ENCODE data around the gene ABCC4.

Gene ABCC4

GRCh38 chr13:95209109-95209508, 92.1 kb downstream of the ABCC4 start:
- Histone ChIP-seq H3K79me2 (ENCODE audit: low read length) (no peaks in the 10 kb centered on the region), H3K4me2 (ENCODE audit: low read length) (no peak overlapping the region), H3K4me1 (ENCODE audit: low read length) (peaks cover 10% of the 10 kb centered on the region), H2AFZ (ENCODE audit: low read depth, low read length) (no peak overlapping the region), H3K36me3 (replicated peaks; ENCODE audit: low read depth, low read length) (peaks cover 3% of the 10 kb centered on the region), H3K9me3 (ENCODE audit: insufficient read depth, low read length) (no peaks in the 10 kb centered on the region), H3K4me3 (ENCODE audit: low read length) (no peak overlapping the region), H3K27me3 (ENCODE audit: low read depth, low read length) (no peaks in the 10 kb centered on the region), H4K20me1 (ENCODE audit: insufficient read depth, low read length) (no peaks in the 10 kb centered on the region), H3K27ac (ENCODE audit: low read length) (no peak overlapping the region), H3K9ac (ENCODE audit: low read length) (no peak overlapping the region)
- TF ChIP-seq EZH2phosphoT487 (IDR thresholded peaks at IDR 0.05; ENCODE audit: low read depth) (no peak), CTCF (IDR thresholded peaks at IDR 0.05; ENCODE audit: low read depth, low read length) (no peak)

GRCh38 chr13:95207769-95208366, 93.4 kb downstream of the ABCC4 start:
- Histone ChIP-seq H3K4me1 (ENCODE audit: low read length) (peaks cover 10% of the 10 kb centered on the region), H3K9me3 (ENCODE audit: insufficient read depth, low read length) (no peaks in the 10 kb centered on the region), H4K20me1 (ENCODE audit: insufficient read depth, low read length) (no peaks in the 10 kb centered on the region), H3K9ac (ENCODE audit: low read length) (peak overlapping the region; percentile 8; the same call in 1 of the 2 replicates), H3K27ac (ENCODE audit: low read length) (no peak overlapping the region), H3K4me3 (ENCODE audit: low read length) (peak overlapping the region; percentile 59), H3K27me3 (ENCODE audit: low read depth, low read length) (no peaks in the 10 kb centered on the region), H3K4me2 (ENCODE audit: low read length) (peak overlapping the region; percentile 67), H3K36me3 (replicated peaks; ENCODE audit: low read depth, low read length) (peaks cover 3% of the 10 kb centered on the region), H2AFZ (ENCODE audit: low read depth, low read length) (no peak overlapping the region; the same call in 1 of the 2 replicates), H3K79me2 (ENCODE audit: low read length) (no peaks in the 10 kb centered on the region)
- TF ChIP-seq EZH2phosphoT487 (IDR thresholded peaks at IDR 0.05; ENCODE audit: low read depth) = no peak

- H3K4me2 ChIP-seq (ENCODE audit: low read length) = no peak overlapping the region
- no peaks in the 10 kb centered on the region for H4K20me1 ChIP-seq (ENCODE audit: insufficient read depth, low read length)
- peaks cover 10% of the 10 kb centered on the region for H3K4me1 ChIP-seq (ENCODE audit: low read length)
- H3K27ac ChIP-seq (ENCODE audit: low read length) = no peak overlapping the region
- H3K79me2 ChIP-seq (ENCODE audit: low read length) = no peaks in the 10 kb centered on the region
- no peak for TF ChIP-seq CTCF (IDR thresholded peaks at IDR 0.05; ENCODE audit: low read depth, low read length)
- TF ChIP-seq EZH2phosphoT487 (IDR thresholded peaks at IDR 0.05; ENCODE audit: low read depth) = no peak
- no peaks in the 10 kb centered on the region for H3K9me3 ChIP-seq (ENCODE audit: insufficient read depth, low read length)
- no peaks in the 10 kb centered on the region for H3K27me3 ChIP-seq (ENCODE audit: low read depth, low read length)
- no peak overlapping the region for H3K4me3 ChIP-seq (ENCODE audit: low read length)
- H3K9ac ChIP-seq (ENCODE audit: low read length) = no peak overlapping the region
- no peak overlapping the region for H2AFZ ChIP-seq (ENCODE audit: low read depth, low read length)
- H3K36me3 ChIP-seq (replicated peaks; ENCODE audit: low read depth, low read length) = peaks cover 3% of the 10 kb centered on the region
Measured at GRCh38 chr13:95206116-95206515, 95.1 kb downstream of the ABCC4 start.

GRCh38 chr13:95204231-95204765, 97.0 kb downstream of the ABCC4 start:
- H3K9me3 ChIP-seq (ENCODE audit: insufficient read depth, low read length) = no peaks in the 10 kb centered on the region
- H3K4me3 ChIP-seq (ENCODE audit: low read length) = no peak overlapping the region
- no peak overlapping the region for H3K4me2 ChIP-seq (ENCODE audit: low read length)
- H3K79me2 ChIP-seq (ENCODE audit: low read length) = no peaks in the 10 kb centered on the region
- no peak overlapping the region for H3K27ac ChIP-seq (ENCODE audit: low read length)
- no peak overlapping the region for H2AFZ ChIP-seq (ENCODE audit: low read depth, low read length)
- peaks cover 3% of the 10 kb centered on the region for H3K36me3 ChIP-seq (replicated peaks; ENCODE audit: low read depth, low read length)
- no peaks in the 10 kb centered on the region for H3K27me3 ChIP-seq (ENCODE audit: low read depth, low read length)
- TF ChIP-seq EZH2phosphoT487 (IDR thresholded peaks at IDR 0.05; ENCODE audit: low read depth) (no peak), CTCF (IDR thresholded peaks at IDR 0.05; ENCODE audit: low read depth, low read length) (no peak)
- H4K20me1 ChIP-seq (ENCODE audit: insufficient read depth, low read length) = no peaks in the 10 kb centered on the region
- peaks cover 10% of the 10 kb centered on the region for H3K4me1 ChIP-seq (ENCODE audit: low read length)
- H3K9ac ChIP-seq (ENCODE audit: low read length) = no peak overlapping the region
